Neural cell (in vitro differentiated cells): ENCODE data around the gene POLE.

Experiments used
- EP300 ChIP-seq: fragments of 450-650 bp; conservative IDR thresholded peaks from 2 replicates; pipeline ENCODE4 v1.6.1; 2014; ENCODE audit warnings: antibody characterized with exemption, mild to moderate bottlenecking, moderate library complexity; ENCODE audit not compliant: poor library complexity, severe bottlenecking
- EZH2 ChIP-seq: fragments of 200-600, 300-800 bp; shearing (Covaris generic), sonication (generic); IDR thresholded peaks from 2 replicates; pipeline ENCODE4 v1.6.1; 2014; ENCODE audit warnings: antibody characterized with exemption, low read length, borderline replicate concordance, mild to moderate bottlenecking; ENCODE audit not compliant: insufficient read depth, poor library complexity, severe bottlenecking
- MXI1 ChIP-seq: fragments of 450-650 bp; conservative IDR thresholded peaks from 2 replicates; pipeline ENCODE4 v1.6.1; 2014; ENCODE audit warnings: antibody characterized with exemption, mild to moderate bottlenecking; ENCODE audit not compliant: poor library complexity, severe bottlenecking
- POLR2AphosphoS5 ChIP-seq: IDR thresholded peaks from 2 replicates; pipeline ENCODE4 v1.6.1; 2012
- RAD21 ChIP-seq: fragments of 450-650 bp; conservative IDR thresholded peaks from 2 replicates; pipeline ENCODE4 v1.6.1; 2014; ENCODE audit warnings: antibody characterized with exemption, mild to moderate bottlenecking, moderate library complexity
- SMC3 ChIP-seq: fragments of 450-650 bp; conservative IDR thresholded peaks from 2 replicates; pipeline ENCODE4 v1.6.1; 2014; ENCODE audit warnings: antibody characterized with exemption, mild to moderate bottlenecking, moderate library complexity; ENCODE audit not compliant: poor library complexity
- TAF1 ChIP-seq: IDR thresholded peaks from 2 replicates; pipeline ENCODE4 v1.6.1; 2012; ENCODE audit warnings: low read depth
- TF ChIP-seq, protein P1 (sequence below): fragments of 450-650 bp; IDR thresholded peaks from 2 replicates; pipeline ENCODE4 v1.5.1; 2014; ENCODE audit warnings: antibody characterized with exemption, mild to moderate bottlenecking, moderate library complexity; ENCODE audit not compliant: poor library complexity, severe bottlenecking
- TF ChIP-seq, protein P2 (sequence below): IDR thresholded peaks from 2 replicates; pipeline ENCODE4 v1.6.1; 2012; ENCODE audit warnings: borderline replicate concordance

- TF ChIP-seq, protein P1, sequence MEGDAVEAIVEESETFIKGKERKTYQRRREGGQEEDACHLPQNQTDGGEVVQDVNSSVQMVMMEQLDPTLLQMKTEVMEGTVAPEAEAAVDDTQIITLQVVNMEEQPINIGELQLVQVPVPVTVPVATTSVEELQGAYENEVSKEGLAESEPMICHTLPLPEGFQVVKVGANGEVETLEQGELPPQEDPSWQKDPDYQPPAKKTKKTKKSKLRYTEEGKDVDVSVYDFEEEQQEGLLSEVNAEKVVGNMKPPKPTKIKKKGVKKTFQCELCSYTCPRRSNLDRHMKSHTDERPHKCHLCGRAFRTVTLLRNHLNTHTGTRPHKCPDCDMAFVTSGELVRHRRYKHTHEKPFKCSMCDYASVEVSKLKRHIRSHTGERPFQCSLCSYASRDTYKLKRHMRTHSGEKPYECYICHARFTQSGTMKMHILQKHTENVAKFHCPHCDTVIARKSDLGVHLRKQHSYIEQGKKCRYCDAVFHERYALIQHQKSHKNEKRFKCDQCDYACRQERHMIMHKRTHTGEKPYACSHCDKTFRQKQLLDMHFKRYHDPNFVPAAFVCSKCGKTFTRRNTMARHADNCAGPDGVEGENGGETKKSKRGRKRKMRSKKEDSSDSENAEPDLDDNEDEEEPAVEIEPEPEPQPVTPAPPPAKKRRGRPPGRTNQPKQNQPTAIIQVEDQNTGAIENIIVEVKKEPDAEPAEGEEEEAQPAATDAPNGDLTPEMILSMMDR: no peak
- TF ChIP-seq, protein P2, sequence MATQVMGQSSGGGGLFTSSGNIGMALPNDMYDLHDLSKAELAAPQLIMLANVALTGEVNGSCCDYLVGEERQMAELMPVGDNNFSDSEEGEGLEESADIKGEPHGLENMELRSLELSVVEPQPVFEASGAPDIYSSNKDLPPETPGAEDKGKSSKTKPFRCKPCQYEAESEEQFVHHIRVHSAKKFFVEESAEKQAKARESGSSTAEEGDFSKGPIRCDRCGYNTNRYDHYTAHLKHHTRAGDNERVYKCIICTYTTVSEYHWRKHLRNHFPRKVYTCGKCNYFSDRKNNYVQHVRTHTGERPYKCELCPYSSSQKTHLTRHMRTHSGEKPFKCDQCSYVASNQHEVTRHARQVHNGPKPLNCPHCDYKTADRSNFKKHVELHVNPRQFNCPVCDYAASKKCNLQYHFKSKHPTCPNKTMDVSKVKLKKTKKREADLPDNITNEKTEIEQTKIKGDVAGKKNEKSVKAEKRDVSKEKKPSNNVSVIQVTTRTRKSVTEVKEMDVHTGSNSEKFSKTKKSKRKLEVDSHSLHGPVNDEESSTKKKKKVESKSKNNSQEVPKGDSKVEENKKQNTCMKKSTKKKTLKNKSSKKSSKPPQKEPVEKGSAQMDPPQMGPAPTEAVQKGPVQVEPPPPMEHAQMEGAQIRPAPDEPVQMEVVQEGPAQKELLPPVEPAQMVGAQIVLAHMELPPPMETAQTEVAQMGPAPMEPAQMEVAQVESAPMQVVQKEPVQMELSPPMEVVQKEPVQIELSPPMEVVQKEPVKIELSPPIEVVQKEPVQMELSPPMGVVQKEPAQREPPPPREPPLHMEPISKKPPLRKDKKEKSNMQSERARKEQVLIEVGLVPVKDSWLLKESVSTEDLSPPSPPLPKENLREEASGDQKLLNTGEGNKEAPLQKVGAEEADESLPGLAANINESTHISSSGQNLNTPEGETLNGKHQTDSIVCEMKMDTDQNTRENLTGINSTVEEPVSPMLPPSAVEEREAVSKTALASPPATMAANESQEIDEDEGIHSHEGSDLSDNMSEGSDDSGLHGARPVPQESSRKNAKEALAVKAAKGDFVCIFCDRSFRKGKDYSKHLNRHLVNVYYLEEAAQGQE: no peak
- TF ChIP-seq RAD21 (no peak), EZH2 (no peak), TAF1 (no peak), EP300 (no peak), POLR2AphosphoS5 (no peak), SMC3 (no peak), MXI1 (no peak)
Observed at GRCh38 chr12:132588319-132588718, 98.8 kb downstream of the POLE start.
